ENCODE data around the gene ALKBH6. TPM values are rescaled to one million over a fixed set of nuclear protein-coding genes. Genes with fewer than 3 reads are reported as not detected.

Gene ALKBH6
- total and polyA plus RNA-seq, 2 of the 13 experiments (the other 11 are each of a cell fraction or from before 2014, with no cell fraction given): 13.7 to 18.1 TPM

GRCh38 chr19:36054119-36054732, 40.2 kb upstream of the ALKBH6 start, which contains the start of gene THAP8 (continued):
- no peak for TF ChIP-seq NR3C1 (CRISPR knock-in tag; IDR thresholded peaks at IDR 0.05)
- TF ChIP-seq GTF2F1 (IDR thresholded peaks at IDR 0.05; ENCODE audit: low read length): peak; percentile 72; the same call in 1 of the 2 replicates
- TF ChIP-seq, protein P1, sequence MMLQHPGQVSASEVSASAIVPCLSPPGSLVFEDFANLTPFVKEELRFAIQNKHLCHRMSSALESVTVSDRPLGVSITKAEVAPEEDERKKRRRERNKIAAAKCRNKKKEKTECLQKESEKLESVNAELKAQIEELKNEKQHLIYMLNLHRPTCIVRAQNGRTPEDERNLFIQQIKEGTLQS (CRISPR knock-in tag; IDR thresholded peaks at IDR 0.05): 0 out of 2 replicates have a peak, but pooled peaks have one; percentile 49
- peak; percentile 75; the same call in 1 of the 2 replicates for TF ChIP-seq MYPOP (CRISPR knock-in tag; IDR thresholded peaks at IDR 0.05)
- TF ChIP-seq ZNF609 (CRISPR knock-in tag; IDR thresholded peaks at IDR 0.05; ENCODE audit: borderline replicate concordance): peak; percentile 55; the same call in 1 of the 2 replicates
- peak; percentile 94 for TF ChIP-seq SKI (IDR thresholded peaks at IDR 0.05; ENCODE audit: partially characterized antibody)
- peak; percentile 27; the same call in 1 of the 2 replicates for TF ChIP-seq KAT7 (CRISPR knock-in tag; IDR thresholded peaks at IDR 0.05; ENCODE audit: borderline replicate concordance)
- no peak for TF ChIP-seq TCF12 (IDR thresholded peaks at IDR 0.05)
- peak; percentile 72; the same call in 1 of the 2 replicates for TF ChIP-seq TCF12 (CRISPR knock-in tag; IDR thresholded peaks at IDR 0.05)
- TF ChIP-seq ZNF225 (CRISPR knock-in tag; IDR thresholded peaks at IDR 0.05): 0 out of 2 replicates have a peak, but pooled peaks have one; percentile 42
- TF ChIP-seq HMGA1 (CRISPR knock-in tag; conservative IDR thresholded peaks at IDR 0.05): no peak
- peak; percentile 49 for TF ChIP-seq CBFB (CRISPR knock-in tag; IDR thresholded peaks at IDR 0.05)
- TF ChIP-seq, protein P2, sequence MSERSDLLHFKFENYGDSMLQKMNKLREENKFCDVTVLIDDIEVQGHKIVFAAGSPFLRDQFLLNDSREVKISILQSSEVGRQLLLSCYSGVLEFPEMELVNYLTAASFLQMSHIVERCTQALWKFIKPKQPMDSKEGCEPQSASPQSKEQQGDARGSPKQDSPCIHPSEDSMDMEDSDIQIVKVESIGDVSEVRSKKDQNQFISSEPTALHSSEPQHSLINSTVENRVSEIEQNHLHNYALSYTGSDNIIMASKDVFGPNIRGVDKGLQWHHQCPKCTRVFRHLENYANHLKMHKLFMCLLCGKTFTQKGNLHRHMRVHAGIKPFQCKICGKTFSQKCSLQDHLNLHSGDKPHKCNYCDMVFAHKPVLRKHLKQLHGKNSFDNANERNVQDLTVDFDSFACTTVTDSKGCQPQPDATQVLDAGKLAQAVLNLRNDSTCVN (CRISPR knock-in tag; IDR thresholded peaks at IDR 0.05; ENCODE audit: borderline replicate concordance): no peak; the same call in 1 of the 2 replicates
- peak; percentile 31; the same call in 1 of the 2 replicates for TF ChIP-seq PRMT3 (CRISPR knock-in tag; IDR thresholded peaks at IDR 0.05; ENCODE audit: borderline replicate concordance, low read depth)
- TF ChIP-seq ZNF207 (IDR thresholded peaks at IDR 0.05; ENCODE audit: borderline replicate concordance): peak; percentile 92; the same call in 1 of the 2 replicates
- TF ChIP-seq ZFP62 (CRISPR knock-in tag; IDR thresholded peaks at IDR 0.05): no peak
- TF ChIP-seq ZNF124 (CRISPR knock-in tag; IDR thresholded peaks at IDR 0.05): no peak; the same call in 1 of the 2 replicates
- TF ChIP-seq JUND (CRISPR knock-in tag; IDR thresholded peaks at IDR 0.05): no peak; the same call in 1 of the 2 replicates
- no peak for TF ChIP-seq ZNF749 (CRISPR knock-in tag; IDR thresholded peaks at IDR 0.05; ENCODE audit: borderline replicate concordance)
- TF ChIP-seq TRAFD1 (CRISPR knock-in tag; IDR thresholded peaks at IDR 0.05; ENCODE audit: borderline replicate concordance): no peak; the same call in 1 of the 2 replicates
- peak; percentile 80; the same call in 1 of the 2 replicates for TF ChIP-seq SNAPC2 (CRISPR knock-in tag; IDR thresholded peaks at IDR 0.05)

Data from HepG2 (cell line).